Prostate gland (tissue), 2 donors: Measurements from ENCODE around the gene GOLM1. TPM values are rescaled to one million over a fixed set of nuclear protein-coding genes. Genes with fewer than 3 reads are reported as not detected.

Experiments
- DNase-seq: peaks from one replicate; pipeline ENCODE4 v3.0.0-alpha.2; 2019; ENCODE audit warnings: low spot score
- H3K27ac ChIP-seq, 2 donors: fragments of 200-600 bp; sonication (generic); 2 replicates each; pipeline ENCODE4 v1.5.1; 2017 to 2019
- H3K27me3 ChIP-seq: fragments of 200-600 bp; sonication (generic); replicated peaks from 2 replicates; pipeline ENCODE4 v1.5.1; 2019; ENCODE audit not compliant: insufficient read depth
- H3K36me3 ChIP-seq, 2 donors: fragments of 200-600 bp; sonication (generic); 1 replicate in 1 of 2; 2 replicates in 1 of 2; pipeline versions ENCODE4 v1.5.1 to v1.8.1; 2017 to 2019
- H3K4me1 ChIP-seq: fragments of 200-600 bp; sonication (generic); replicated peaks from 2 replicates; pipeline ENCODE4 v1.5.1; 2019
- H3K4me3 ChIP-seq, 2 donors: fragments of 200-600 bp; sonication (generic); 2 replicates each; pipeline ENCODE4 v1.5.1; 2017 to 2019
- H3K9me3 ChIP-seq: fragments of 200-600 bp; sonication (generic); 2 replicates; pipeline ENCODE4 v1.5.1; 2017
- POLR2A ChIP-seq: fragments of 450-650 bp; IDR thresholded peaks from one replicate; pipeline ENCODE4 v1.6.1; 2016; ENCODE audit warnings: antibody characterized with exemption, mild to moderate bottlenecking
- POLR2AphosphoS5 ChIP-seq: sonication (generic); formaldehyde crosslinking; IDR thresholded peaks from one replicate; pipeline ENCODE4 v1.6.1; 2017; ENCODE audit warnings: antibody characterized with exemption
- WGBS: methylation state at CpG from one replicate; pipeline ENCODE4 v1.1.5; 2018; 5-methylcytosine and 5-hydroxymethylcytosine counted together
- intact Hi-C: fragments of 100-400 bp; cut with DNase I; formaldehyde crosslinking; loops from one replicate; pipeline ENCODE4 v1.14.2; 2022
- total RNA-seq, 2 donors: library from RNA; depleted of rRNA; stranded (reverse); fragments of >200 nt; gene quantifications; one replicate each; pipeline ENCODE4 v1.1.0, GENCODE V29; 2016
- TF ChIP-seq, protein P1 (sequence below), 4 experiments: fragments of 200-600 bp in 2 of 4; fragments of 450-650 bp in 2 of 4; sonication (generic) in 2 of 4; IDR thresholded peaks; 1 replicate in 3 of 4; 2 replicates in 1 of 4; pipeline ENCODE4 v1.5.1; 2016 to 2019; ENCODE audit warnings: antibody characterized with exemption in 4 of 4, mild to moderate bottlenecking in 2 of 4, moderate library complexity in 2 of 4

The GOLM1 gene
- total RNA-seq, 2 donors from 2014 or later: 53.4 to 162 TPM

DNA sequence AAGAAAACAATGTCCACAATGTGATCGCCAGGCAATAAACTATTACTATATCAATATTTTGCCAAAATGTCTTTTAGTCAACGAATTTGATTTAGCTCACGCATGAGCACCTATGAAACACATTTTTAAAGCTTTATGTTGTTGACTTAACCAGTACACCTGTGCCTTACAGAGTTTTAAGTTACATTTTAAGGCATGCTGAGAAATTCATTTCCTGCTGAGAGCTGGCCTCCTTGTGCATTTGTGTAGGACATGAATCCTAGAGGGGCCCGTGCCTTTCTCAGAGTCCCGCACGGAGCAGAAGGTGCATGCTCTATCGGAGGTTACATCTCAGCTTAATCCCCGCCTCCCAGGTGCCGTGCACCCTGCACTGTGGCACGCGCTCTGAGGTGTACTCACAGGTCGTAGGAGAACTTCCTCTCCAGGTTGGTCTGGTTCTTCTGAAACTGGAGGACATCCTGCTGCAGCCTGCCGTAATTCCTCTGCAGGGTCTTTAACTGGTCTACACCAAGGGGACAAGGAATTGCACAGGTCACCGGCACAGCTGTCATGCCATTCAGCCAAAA lies 53.2 kb downstream of the GOLM1 start:
- DNase-seq: peak; percentile 20
- Histone ChIP-seq H3K27ac (peak overlapping the region; percentile 5 to 14), H3K36me3 (no peaks in the 10 kb centered on the region), H3K4me3 (no peak overlapping the region), H3K9me3 (no peaks in the 10 kb centered on the region), H3K4me1 (peaks cover 7% of the 10 kb centered on the region), H3K27me3 (no peaks in the 10 kb centered on the region)
- 41% methylated on average over 14 of the region's 14 CpGs for WGBS
- no peak for TF ChIP-seq POLR2A
- TF ChIP-seq, protein P1, sequence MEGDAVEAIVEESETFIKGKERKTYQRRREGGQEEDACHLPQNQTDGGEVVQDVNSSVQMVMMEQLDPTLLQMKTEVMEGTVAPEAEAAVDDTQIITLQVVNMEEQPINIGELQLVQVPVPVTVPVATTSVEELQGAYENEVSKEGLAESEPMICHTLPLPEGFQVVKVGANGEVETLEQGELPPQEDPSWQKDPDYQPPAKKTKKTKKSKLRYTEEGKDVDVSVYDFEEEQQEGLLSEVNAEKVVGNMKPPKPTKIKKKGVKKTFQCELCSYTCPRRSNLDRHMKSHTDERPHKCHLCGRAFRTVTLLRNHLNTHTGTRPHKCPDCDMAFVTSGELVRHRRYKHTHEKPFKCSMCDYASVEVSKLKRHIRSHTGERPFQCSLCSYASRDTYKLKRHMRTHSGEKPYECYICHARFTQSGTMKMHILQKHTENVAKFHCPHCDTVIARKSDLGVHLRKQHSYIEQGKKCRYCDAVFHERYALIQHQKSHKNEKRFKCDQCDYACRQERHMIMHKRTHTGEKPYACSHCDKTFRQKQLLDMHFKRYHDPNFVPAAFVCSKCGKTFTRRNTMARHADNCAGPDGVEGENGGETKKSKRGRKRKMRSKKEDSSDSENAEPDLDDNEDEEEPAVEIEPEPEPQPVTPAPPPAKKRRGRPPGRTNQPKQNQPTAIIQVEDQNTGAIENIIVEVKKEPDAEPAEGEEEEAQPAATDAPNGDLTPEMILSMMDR (IDR thresholded peaks at IDR 0.05): no peak
- TF ChIP-seq POLR2AphosphoS5: peak; percentile 39
- intact Hi-C loops: no loop called here

DNA sequence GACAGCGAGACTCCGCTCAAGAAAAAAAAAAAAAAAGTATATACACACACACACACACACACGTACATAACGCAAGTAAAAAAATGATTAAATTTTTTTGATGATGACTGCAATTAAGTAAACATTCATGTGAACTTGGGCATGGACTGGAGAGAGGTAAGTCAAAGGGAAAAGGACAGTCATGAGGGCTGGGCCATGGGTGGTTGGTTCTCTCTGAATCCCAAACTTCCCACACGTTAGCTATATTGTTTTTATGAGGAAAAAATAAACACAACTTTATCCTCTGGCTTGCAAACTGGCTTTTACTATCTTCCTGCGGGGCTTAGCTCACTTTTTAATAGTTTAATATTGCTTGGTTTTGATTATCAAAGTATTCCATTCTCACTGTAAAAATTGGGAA lies 53.7 kb downstream of the GOLM1 start:
- DNase-seq: no peak
- TF ChIP-seq, protein P1 (IDR thresholded peaks at IDR 0.05): no peak
- TF ChIP-seq POLR2AphosphoS5: no peak
- no peak for TF ChIP-seq POLR2A
- Histone ChIP-seq H3K9me3 (no peaks in the 10 kb centered on the region), H3K27me3 (no peaks in the 10 kb centered on the region), H3K36me3 (no peaks in the 10 kb centered on the region), H3K4me3 (no peak overlapping the region), H3K27ac (no peak overlapping the region), H3K4me1 (peaks cover 7% of the 10 kb centered on the region)
- WGBS: 60% methylated on average over 6 of the region's 6 CpGs
- intact Hi-C loops: no loop called here

DNA sequence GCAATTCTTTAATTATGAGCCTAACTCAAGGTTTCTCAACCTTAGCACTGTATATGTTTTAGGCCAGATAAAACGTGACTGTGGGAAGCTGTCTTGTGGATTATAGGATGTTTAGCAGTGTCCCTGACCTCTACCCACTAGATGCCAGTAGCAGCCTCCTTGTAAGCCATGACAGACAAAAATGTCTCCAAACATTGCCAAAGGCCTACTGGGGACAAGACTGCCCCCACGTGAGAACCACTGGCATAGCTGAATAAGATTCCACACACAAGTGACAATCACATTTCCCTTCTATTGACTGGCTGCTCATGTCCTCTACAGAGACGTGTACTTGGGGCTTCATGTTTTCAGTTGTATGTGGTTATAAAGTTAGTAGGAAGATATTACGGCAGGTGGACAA lies 55.4 kb downstream of the GOLM1 start:
- intact Hi-C loops: no loop called here
- no peak overlapping the region for H3K27ac ChIP-seq
- peaks cover 7% of the 10 kb centered on the region for H3K4me1 ChIP-seq
- no peaks in the 10 kb centered on the region for H3K36me3 ChIP-seq
- H3K27me3 ChIP-seq: no peaks in the 10 kb centered on the region
- no peak overlapping the region for H3K4me3 ChIP-seq
- no peaks in the 10 kb centered on the region for H3K9me3 ChIP-seq
- DNase-seq: no peak
- TF ChIP-seq, protein P1 (IDR thresholded peaks at IDR 0.05): no peak
- TF ChIP-seq POLR2AphosphoS5: no peak
- TF ChIP-seq POLR2A: no peak
- 89% methylated on average over 4 of the region's 4 CpGs for WGBS

DNA sequence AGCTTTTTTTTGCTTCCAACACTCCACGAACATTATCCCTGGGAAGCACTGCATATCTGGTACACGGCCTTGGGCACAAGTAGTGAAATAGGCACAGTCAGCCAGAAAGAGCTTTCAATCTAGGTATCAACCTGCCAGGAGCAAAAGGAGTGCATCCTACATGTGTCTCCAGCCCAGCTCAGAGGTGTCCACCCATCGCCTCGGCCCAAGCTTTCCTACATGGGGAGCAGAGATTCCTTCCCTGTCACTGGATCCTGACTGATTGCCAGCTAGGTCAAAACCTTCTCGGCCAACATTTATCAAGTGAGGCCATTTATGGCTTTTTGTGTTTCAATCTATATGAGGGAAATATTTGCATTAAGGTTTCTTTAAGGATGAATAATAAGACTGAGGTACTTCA lies 55.8 kb downstream of the GOLM1 start:
- 92% methylated on average over 5 of the region's 5 CpGs for WGBS
- H3K36me3 ChIP-seq: no peaks in the 10 kb centered on the region
- intact Hi-C loops: no loop called here
- DNase-seq: no peak
- H3K4me1 ChIP-seq: peaks cover 7% of the 10 kb centered on the region
- H3K4me3 ChIP-seq: no peak overlapping the region
- TF ChIP-seq POLR2A (no peak), POLR2AphosphoS5 (no peak)
- TF ChIP-seq, protein P1 (IDR thresholded peaks at IDR 0.05): no peak
- H3K27ac ChIP-seq: no peak overlapping the region
- no peaks in the 10 kb centered on the region for H3K9me3 ChIP-seq
- no peaks in the 10 kb centered on the region for H3K27me3 ChIP-seq

DNA sequence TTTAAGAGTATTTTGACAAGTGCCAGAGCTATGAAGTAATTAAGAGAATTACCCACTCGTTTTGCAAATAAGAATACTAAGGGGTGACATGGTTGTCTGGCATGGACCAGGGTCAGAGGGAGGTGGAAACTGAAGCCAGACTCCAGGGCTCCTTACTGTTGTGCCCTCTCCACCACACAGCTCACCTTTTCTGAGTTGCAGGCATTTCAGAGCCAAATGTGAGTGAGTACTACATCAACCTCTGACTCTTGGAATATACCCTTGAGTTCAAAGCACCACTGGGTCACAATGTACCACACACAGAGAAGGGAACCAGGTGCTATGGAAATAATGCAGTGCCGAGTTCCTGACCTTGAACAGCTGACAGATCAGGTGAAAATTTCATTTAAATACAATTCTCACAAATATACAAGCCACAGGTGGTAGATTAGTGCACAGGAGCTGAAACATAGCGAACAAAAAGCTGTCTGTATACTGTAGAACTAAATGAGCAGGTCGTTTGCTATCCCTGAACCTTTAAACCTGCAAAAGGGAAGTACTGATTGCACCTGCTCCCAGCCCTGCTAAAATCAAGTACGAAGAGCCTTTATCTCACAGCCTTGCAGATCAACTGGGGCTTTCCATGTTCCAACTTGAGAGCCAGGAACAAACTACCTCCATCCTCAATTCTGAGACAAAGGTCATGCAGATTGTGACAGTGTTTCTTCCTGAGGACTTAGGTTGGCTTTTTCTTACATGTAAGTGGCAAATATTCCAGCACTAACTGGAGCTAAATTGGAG lies 57.0 kb downstream of the GOLM1 start:
- WGBS: 82% methylated on average over 5 of the region's 5 CpGs
- Histone ChIP-seq H3K4me1 (peaks cover 7% of the 10 kb centered on the region), H3K36me3 (no peaks in the 10 kb centered on the region), H3K4me3 (no peak overlapping the region), H3K27ac (no peak overlapping the region), H3K9me3 (no peaks in the 10 kb centered on the region), H3K27me3 (no peaks in the 10 kb centered on the region)
- TF ChIP-seq, protein P1 (IDR thresholded peaks at IDR 0.05): no peak
- TF ChIP-seq POLR2AphosphoS5: no peak
- no peak for TF ChIP-seq POLR2A
- DNase-seq: no peak
- intact Hi-C loops: no loop called here
